Breast epithelium (tissue), 4 donors: ENCODE measurements around the gene MCU. TPM values are rescaled to one million over a fixed set of nuclear protein-coding genes. Genes with fewer than 3 reads are reported as not detected.

Source experiments
- DNase-seq, 2 donors: peaks; one replicate each; pipeline ENCODE4 v3.0.0-alpha.2; 2019; ENCODE audit warnings: low spot score in 2 of 2
- H3K27ac ChIP-seq, 2 donors: fragments of 200-600 bp; sonication (generic) in 1 of 2; one replicate each; pipeline ENCODE4 v1.5.1; 2016 to 2019; ENCODE audit warnings: mild to moderate bottlenecking in 1 of 2
- H3K27me3 ChIP-seq, 2 donors: fragments of 200-600 bp; sonication (generic) in 1 of 2; one replicate each; pipeline versions ENCODE4 v1.5.1 to v1.6.0; 2017 to 2019; ENCODE audit warnings: control low read depth in 1 of 2, mild to moderate bottlenecking in 1 of 2
- H3K36me3 ChIP-seq: fragments of 200-600 bp; one replicate; pipeline ENCODE4 v1.5.1; 2019
- H3K4me1 ChIP-seq, 2 donors: fragments of 200-600 bp; sonication (generic); one replicate each; pipeline ENCODE4 v1.5.1; 2016 to 2019; ENCODE audit warnings: control low read depth in 1 of 2
- H3K4me3 ChIP-seq, 3 donors: fragments of 200-600 bp; sonication (generic); 1 replicate in 2 of 3; 2 replicates in 1 of 3; pipeline ENCODE4 v1.5.1; 2016 to 2019; ENCODE audit warnings: mild to moderate bottlenecking in 3 of 3, moderate library complexity in 2 of 3
- H3K9me3 ChIP-seq, 2 donors: fragments of 200-600 bp; sonication (generic) in 1 of 2; one replicate each; pipeline ENCODE4 v1.5.1; 2016 to 2019; ENCODE audit warnings: control low read depth in 1 of 2
- POLR2A ChIP-seq: fragments of 450-650 bp; IDR thresholded peaks from one replicate; pipeline ENCODE4 v1.6.1; 2016; ENCODE audit warnings: antibody characterized with exemption, mild to moderate bottlenecking, moderate library complexity
- POLR2AphosphoS5 ChIP-seq, 3 donors: sonication (generic); formaldehyde crosslinking; IDR thresholded peaks; one replicate each; pipeline ENCODE4 v1.6.1; 2017; ENCODE audit warnings: antibody characterized with exemption in 3 of 3
- intact Hi-C: fragments of 100-400 bp; cut with DNase I; formaldehyde crosslinking; loops from one replicate; pipeline ENCODE4 v1.15.1; 2023; ENCODE audit warnings: low total_unique reads
- total RNA-seq, 3 donors: library from RNA; depleted of rRNA; stranded (reverse); fragments of >200 nt; gene quantifications; one replicate each; pipeline ENCODE4 v1.1.0, GENCODE V29; 2016
- TF ChIP-seq, protein P1 (sequence below), 3 donors: fragments of 450-650 bp; IDR thresholded peaks; one replicate each; pipeline ENCODE4 v1.5.1; 2016 to 2017; ENCODE audit warnings: antibody characterized with exemption in 3 of 3, mild to moderate bottlenecking in 3 of 3, moderate library complexity in 3 of 3

The MCU gene
- total RNA-seq, 3 donors from 2014 or later = 11.7 to 27.4 (median 20.6) TPM

DNA sequence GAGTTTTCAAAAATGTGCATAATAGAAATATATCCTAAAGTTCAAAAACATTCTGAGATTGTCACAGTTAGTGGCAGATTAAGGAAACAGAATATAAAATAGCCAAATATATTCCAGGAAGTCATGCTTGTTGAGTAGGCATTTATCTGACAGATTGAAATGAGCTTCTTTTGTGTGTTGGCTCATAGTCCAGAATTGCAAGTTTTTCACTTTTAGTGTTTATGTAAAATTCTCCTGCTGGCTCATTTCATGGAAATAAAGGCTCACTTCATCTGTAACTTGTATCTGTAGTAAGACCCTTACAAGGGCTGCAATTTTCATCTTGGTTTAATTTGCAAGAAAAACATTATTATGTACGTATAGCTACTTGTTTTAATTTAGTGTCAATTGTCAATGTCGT, 93.5 kb downstream of the MCU start:
- no peaks in the 10 kb centered on the region for H3K36me3 ChIP-seq
- H3K27ac ChIP-seq = no peak overlapping the region
- DNase-seq = no peak
- TF ChIP-seq POLR2A (no peak), POLR2AphosphoS5 (IDR thresholded peaks at IDR 0.05) (no peak)
- TF ChIP-seq, protein P1, sequence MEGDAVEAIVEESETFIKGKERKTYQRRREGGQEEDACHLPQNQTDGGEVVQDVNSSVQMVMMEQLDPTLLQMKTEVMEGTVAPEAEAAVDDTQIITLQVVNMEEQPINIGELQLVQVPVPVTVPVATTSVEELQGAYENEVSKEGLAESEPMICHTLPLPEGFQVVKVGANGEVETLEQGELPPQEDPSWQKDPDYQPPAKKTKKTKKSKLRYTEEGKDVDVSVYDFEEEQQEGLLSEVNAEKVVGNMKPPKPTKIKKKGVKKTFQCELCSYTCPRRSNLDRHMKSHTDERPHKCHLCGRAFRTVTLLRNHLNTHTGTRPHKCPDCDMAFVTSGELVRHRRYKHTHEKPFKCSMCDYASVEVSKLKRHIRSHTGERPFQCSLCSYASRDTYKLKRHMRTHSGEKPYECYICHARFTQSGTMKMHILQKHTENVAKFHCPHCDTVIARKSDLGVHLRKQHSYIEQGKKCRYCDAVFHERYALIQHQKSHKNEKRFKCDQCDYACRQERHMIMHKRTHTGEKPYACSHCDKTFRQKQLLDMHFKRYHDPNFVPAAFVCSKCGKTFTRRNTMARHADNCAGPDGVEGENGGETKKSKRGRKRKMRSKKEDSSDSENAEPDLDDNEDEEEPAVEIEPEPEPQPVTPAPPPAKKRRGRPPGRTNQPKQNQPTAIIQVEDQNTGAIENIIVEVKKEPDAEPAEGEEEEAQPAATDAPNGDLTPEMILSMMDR (IDR thresholded peaks at IDR 0.05) = no peak
- peaks cover 0 to 8% of the 10 kb centered on the region in 2 donors for H3K4me1 ChIP-seq
- H3K27me3 ChIP-seq = no peaks in the 10 kb centered on the region
- intact Hi-C loops = no loop called here
- H3K4me3 ChIP-seq = no peak overlapping the region
- no peaks in the 10 kb centered on the region for H3K9me3 ChIP-seq

DNA sequence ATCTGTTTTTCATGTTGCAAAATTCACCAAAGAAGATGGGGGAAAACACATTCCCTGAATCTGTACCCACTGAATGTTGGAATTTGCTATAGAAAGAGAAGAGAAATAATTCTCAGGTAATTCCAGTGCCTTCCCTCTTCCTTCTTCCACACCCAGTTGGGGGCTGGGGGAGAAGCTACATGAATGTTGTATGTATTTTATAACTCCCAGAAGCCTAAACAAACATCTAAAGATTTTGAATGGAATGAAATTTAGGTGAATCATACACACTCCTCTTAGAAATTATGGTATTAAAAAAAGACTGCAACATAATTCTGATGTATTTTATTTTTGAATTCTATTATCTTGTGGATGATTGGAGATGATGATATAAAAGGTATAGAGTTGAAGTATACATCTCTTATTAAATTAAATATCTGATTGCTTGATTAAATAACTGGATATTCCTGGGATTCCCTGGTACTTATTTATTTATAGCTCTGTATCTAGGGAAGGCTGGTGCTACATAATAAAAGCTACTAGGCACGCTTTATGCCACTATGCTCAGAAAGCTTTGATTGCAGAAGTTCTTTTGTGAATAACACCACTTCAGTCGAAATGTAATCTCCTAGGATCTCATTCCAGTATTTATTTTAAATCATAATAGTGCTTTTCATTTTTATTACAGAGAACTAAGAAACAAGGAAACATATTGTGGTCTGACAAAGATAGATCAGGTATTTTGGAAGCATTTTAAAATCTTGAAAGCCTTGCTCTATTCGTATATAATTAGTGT, 98.5 kb downstream of the MCU start:
- intact Hi-C loops = no loop called here
- Histone ChIP-seq H3K27me3 (no peaks in the 10 kb centered on the region), H3K4me3 (no peak overlapping the region), H3K9me3 (no peaks in the 10 kb centered on the region), H3K4me1 (no peaks in the 10 kb centered on the region), H3K27ac (no peak overlapping the region), H3K36me3 (no peaks in the 10 kb centered on the region)
- no peak for TF ChIP-seq POLR2A
- TF ChIP-seq POLR2AphosphoS5 (IDR thresholded peaks at IDR 0.05) = no peak
- TF ChIP-seq, protein P1 (IDR thresholded peaks at IDR 0.05) = no peak
- no peak for DNase-seq

DNA sequence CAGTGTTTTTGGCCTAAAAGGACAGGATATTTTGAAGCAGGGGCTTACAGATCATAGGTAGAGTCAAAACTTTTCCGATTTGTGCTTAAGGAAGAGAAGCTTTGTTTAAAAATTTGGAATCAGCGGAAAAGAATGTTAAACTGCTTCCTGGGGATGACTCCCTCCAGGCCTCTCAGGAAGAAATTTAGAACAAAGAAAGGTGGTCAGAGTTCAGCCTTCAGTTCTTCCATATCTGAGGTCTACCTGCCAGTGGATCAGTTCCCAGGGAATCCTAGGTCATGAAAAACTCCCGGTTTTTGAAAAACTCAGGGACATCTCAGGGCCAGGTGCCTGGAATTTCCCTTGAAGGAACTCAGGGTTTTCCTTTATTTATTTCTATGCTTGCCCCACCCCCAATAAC, 100.3 kb downstream of the MCU start:
- DNase-seq = no peak
- no peak overlapping the region for H3K4me3 ChIP-seq
- H3K4me1 ChIP-seq = no peaks in the 10 kb centered on the region
- no peaks in the 10 kb centered on the region for H3K27me3 ChIP-seq
- H3K27ac ChIP-seq = no peak overlapping the region
- TF ChIP-seq, protein P1 (IDR thresholded peaks at IDR 0.05) = no peak
- TF ChIP-seq POLR2AphosphoS5 (IDR thresholded peaks at IDR 0.05) (no peak), POLR2A (no peak)
- H3K9me3 ChIP-seq = no peaks in the 10 kb centered on the region
- no peaks in the 10 kb centered on the region for H3K36me3 ChIP-seq
- intact Hi-C loops = no loop called here

DNA sequence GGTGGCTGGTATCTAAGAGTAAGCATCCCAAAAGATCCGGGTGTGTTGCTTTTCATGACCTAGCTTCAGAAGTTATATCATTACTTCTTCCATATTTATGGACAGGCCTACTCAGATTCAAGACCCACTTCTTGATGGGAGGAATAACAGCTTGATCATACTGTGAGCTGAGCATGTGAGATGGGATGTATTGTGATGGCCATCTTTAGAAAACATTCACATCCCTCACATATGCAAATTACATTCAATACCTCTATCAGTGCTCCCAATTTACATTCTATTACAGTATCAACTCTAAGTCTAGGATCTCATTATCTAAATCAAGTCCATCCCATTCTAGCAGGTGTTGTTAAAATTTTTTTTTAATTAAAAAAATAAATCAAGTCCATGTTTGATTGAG, 101.8 kb downstream of the MCU start:
- TF ChIP-seq, protein P1 (IDR thresholded peaks at IDR 0.05) = no peak
- TF ChIP-seq POLR2A (no peak), POLR2AphosphoS5 (IDR thresholded peaks at IDR 0.05) (no peak)
- Histone ChIP-seq H3K4me1 (no peaks in the 10 kb centered on the region), H3K9me3 (no peaks in the 10 kb centered on the region), H3K4me3 (no peak overlapping the region), H3K27ac (no peak overlapping the region), H3K27me3 (no peaks in the 10 kb centered on the region), H3K36me3 (no peaks in the 10 kb centered on the region)
- intact Hi-C loops = no loop called here
- DNase-seq = no peak

DNA sequence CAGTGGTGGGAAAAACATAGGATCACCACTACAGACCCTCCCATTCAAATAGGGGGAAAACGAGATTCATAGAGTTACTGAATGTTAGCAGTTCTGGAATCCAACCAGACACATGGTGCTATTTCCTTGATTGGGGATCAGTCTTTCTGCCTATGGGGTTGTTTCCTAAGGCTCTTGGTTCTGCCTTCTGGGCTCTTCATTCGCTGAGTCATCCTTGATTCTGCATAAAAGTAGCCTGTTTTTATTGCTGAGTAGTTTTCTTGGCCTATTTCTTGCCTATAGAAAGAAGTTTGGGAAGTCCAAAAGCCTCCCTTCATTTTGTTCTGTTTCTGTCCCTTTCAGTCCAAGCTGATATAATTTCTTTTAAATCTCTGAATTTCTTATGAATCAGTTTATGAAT, 102.3 kb downstream of the MCU start:
- Histone ChIP-seq H3K36me3 (no peaks in the 10 kb centered on the region), H3K27me3 (no peaks in the 10 kb centered on the region), H3K4me3 (no peak overlapping the region), H3K4me1 (no peaks in the 10 kb centered on the region), H3K27ac (no peak overlapping the region), H3K9me3 (no peaks in the 10 kb centered on the region)
- DNase-seq = no peak
- TF ChIP-seq, protein P1 (IDR thresholded peaks at IDR 0.05) = no peak
- TF ChIP-seq POLR2A = no peak
- no peak for TF ChIP-seq POLR2AphosphoS5 (IDR thresholded peaks at IDR 0.05)
- intact Hi-C loops = no loop called here
